GM23248 (cell line): Measurements from ENCODE around the gene PSEN2. TPM values are rescaled to one million over a fixed set of nuclear protein-coding genes. Genes with fewer than 3 reads are reported as not detected.

Source experiments
- DNase-seq: peaks from one replicate; pipeline ENCODE4 v3.0.0-alpha.2; 2015
- H2AFZ ChIP-seq: fragments of 200-600 bp; sonication (generic); 2 replicates; pipeline ENCODE4 v1.6.1; 2016; ENCODE audit warnings: antibody characterized with exemption
- H3F3A ChIP-seq: fragments of 200-600 bp; sonication (generic); 2 replicates; pipeline ENCODE4 v1.6.1; 2016; ENCODE audit warnings: mild to moderate bottlenecking, antibody characterized with exemption, mixed run types; ENCODE audit not compliant: insufficient read depth
- H3K27ac ChIP-seq: fragments of 200-600 bp; sonication (generic); 2 replicates; pipeline ENCODE4 v1.5.1; 2016; ENCODE audit warnings: mild to moderate bottlenecking
- H3K27me3 ChIP-seq: fragments of 200-600 bp; sonication (generic); replicated peaks from 2 replicates; pipeline ENCODE4 v1.6.1; 2016; ENCODE audit warnings: mild to moderate bottlenecking; ENCODE audit not compliant: insufficient read depth
- H3K36me3 ChIP-seq: fragments of 200-600 bp; sonication (generic); 2 replicates; pipeline ENCODE4 v1.6.1; 2016; ENCODE audit warnings: low read depth, mild to moderate bottlenecking
- H3K4me1 ChIP-seq: fragments of 200-600 bp; sonication (generic); 2 replicates; pipeline ENCODE4 v1.6.1; 2016; ENCODE audit warnings: mild to moderate bottlenecking; ENCODE audit not compliant: insufficient read depth
- H3K4me2 ChIP-seq: fragments of 200-600 bp; sonication (generic); one replicate; pipeline ENCODE4 v1.6.1; 2016; ENCODE audit warnings: mild to moderate bottlenecking; ENCODE audit not compliant: unreplicated experiment
- H3K4me3 ChIP-seq: fragments of 200-600 bp; sonication (generic); 2 replicates; pipeline ENCODE4 v1.5.1; 2016; ENCODE audit warnings: mild to moderate bottlenecking
- H3K79me2 ChIP-seq: fragments of 200-600 bp; sonication (generic); 2 replicates; pipeline ENCODE4 v1.6.1; 2016; ENCODE audit warnings: mild to moderate bottlenecking; ENCODE audit not compliant: insufficient read depth
- H3K9ac ChIP-seq: fragments of 200-600 bp; sonication (generic); 2 replicates; pipeline ENCODE4 v1.6.1; 2016; ENCODE audit warnings: mild to moderate bottlenecking
- H3K9me2 ChIP-seq: fragments of 200-600 bp; sonication (generic); 2 replicates; pipeline ENCODE4 v1.6.1; 2016; ENCODE audit warnings: mixed run types, mild to moderate bottlenecking, moderate library complexity; ENCODE audit not compliant: insufficient read depth
- H3K9me3 ChIP-seq: fragments of 200-600 bp; sonication (generic); one replicate; pipeline ENCODE4 v1.6.1; 2017; ENCODE audit warnings: low read depth
- H4K20me1 ChIP-seq: fragments of 200-600 bp; sonication (generic); 2 replicates; pipeline ENCODE4 v1.6.0; 2016; ENCODE audit not compliant: insufficient read depth
- EZH2 ChIP-seq: fragments of 200-600 bp; sonication (generic); IDR thresholded peaks from 2 replicates; pipeline ENCODE4 v1.6.1; 2018; ENCODE audit warnings: antibody characterized with exemption, mild to moderate bottlenecking; ENCODE audit not compliant: insufficient read depth, poor library complexity, severe bottlenecking
- EZH2phosphoT487 ChIP-seq: fragments of 200-600 bp; sonication (generic); IDR thresholded peaks from 2 replicates; pipeline ENCODE4 v1.6.1; 2018; ENCODE audit warnings: antibody characterized with exemption, moderate library complexity, mild to moderate bottlenecking, low read depth; ENCODE audit not compliant: insufficient read depth
- WGBS, 2 experiments: methylation state at CpG; one replicate each; pipeline ENCODE4 v1.1.6; 2015 to 2017; ENCODE audit warnings: low lambda C conversion rate in 2 of 2, low coverage in 1 of 2; ENCODE audit errors: missing lambda C conversion rate in 2 of 2; 5-methylcytosine and 5-hydroxymethylcytosine counted together
- in situ Hi-C: fragments of 300-500 bp; cut with MboI; formaldehyde crosslinking; loops from 2 replicates; pipeline ENCODE4 v1.15.0; 2020
- polyA plus RNA-seq: library from polyadenylated mRNA; unstranded; fragments of >200 nt; fragmentation: Nextera tagmentation; extraction: Ambion mirVana; gene quantifications from 2 replicates; pipeline ENCODE4 v1.2.1, GENCODE V29; 2016
- total RNA-seq: library from RNA; depleted of rRNA; stranded (reverse); fragments of >200 nt; shearing (Covaris generic); gene quantifications from 2 replicates; pipeline ENCODE4 v1.2.3, GENCODE V29; 2014

The PSEN2 gene
- total and polyA plus RNA-seq, 2 experiments from 2014 or later, result 7.5 to 13.9 TPM

- no peak overlapping the region for H2AFZ ChIP-seq
- no peak overlapping the region for H3K9ac ChIP-seq
- H3K4me3 ChIP-seq, result no peak overlapping the region
- DNase-seq, result no peak
- no peaks in the 10 kb centered on the region for H3K4me1 ChIP-seq
- in situ Hi-C loops, result no loop called here
- no peaks in the 10 kb centered on the region for H3K27me3 ChIP-seq
- WGBS, 2 experiments, result 85 to 89% methylated on average over 13 of the region's 13 CpGs
- no peaks in the 10 kb centered on the region for H3K9me3 ChIP-seq
- H3K27ac ChIP-seq, result no peak overlapping the region
- H3K4me2 ChIP-seq, result no peak overlapping the region
- H3K9me2 ChIP-seq, result no peaks in the 10 kb centered on the region
- no peaks in the 10 kb centered on the region for H3K79me2 ChIP-seq
- H4K20me1 ChIP-seq, result no peaks in the 10 kb centered on the region
- no peaks in the 10 kb centered on the region for H3K36me3 ChIP-seq
- H3F3A ChIP-seq, result no peaks in the 10 kb centered on the region
- TF ChIP-seq EZH2phosphoT487 (no peak), EZH2 (no peak)
These were observed 23.5 kb downstream of the PSEN2 start for GRCh38 chr1:226893936-226894335.

DNA sequence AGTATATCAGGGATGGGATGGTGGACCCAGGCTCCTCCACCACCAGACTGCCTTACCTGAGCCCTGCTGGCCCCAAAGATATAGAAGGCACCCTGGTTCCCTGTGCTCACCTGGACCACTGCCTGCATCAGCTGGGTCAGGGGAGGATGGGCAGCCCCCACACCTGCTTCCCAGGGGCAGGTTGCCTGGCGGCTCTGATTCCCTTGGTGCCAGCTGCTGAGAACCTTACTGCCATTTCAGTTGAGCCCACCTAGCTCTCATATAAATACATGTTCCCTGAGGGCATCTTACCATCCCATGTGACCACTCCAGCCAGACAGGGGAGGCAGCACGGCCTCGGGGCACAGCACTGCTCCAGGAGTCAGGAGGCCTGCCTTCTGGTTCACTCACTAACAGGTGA, 24.4 kb downstream of the PSEN2 start:
- H3K4me3 ChIP-seq, result no peak overlapping the region
- in situ Hi-C loops, result no loop called here
- H4K20me1 ChIP-seq, result no peaks in the 10 kb centered on the region
- no peak overlapping the region for H3K27ac ChIP-seq
- no peak overlapping the region for H2AFZ ChIP-seq
- WGBS, 2 experiments, result 89 to 93% methylated on average over 3 of the region's 3 CpGs
- H3K9me3 ChIP-seq, result no peaks in the 10 kb centered on the region
- no peaks in the 10 kb centered on the region for H3K4me1 ChIP-seq
- H3K36me3 ChIP-seq, result no peaks in the 10 kb centered on the region
- no peaks in the 10 kb centered on the region for H3F3A ChIP-seq
- H3K4me2 ChIP-seq, result no peak overlapping the region
- no peaks in the 10 kb centered on the region for H3K27me3 ChIP-seq
- no peak overlapping the region for H3K9ac ChIP-seq
- no peaks in the 10 kb centered on the region for H3K79me2 ChIP-seq
- DNase-seq, result no peak
- TF ChIP-seq EZH2 (no peak), EZH2phosphoT487 (no peak)
- H3K9me2 ChIP-seq, result no peaks in the 10 kb centered on the region

- Histone ChIP-seq H4K20me1 (no peaks in the 10 kb centered on the region), H3K4me2 (no peak overlapping the region), H3K27me3 (no peaks in the 10 kb centered on the region), H3K79me2 (no peaks in the 10 kb centered on the region), H3K4me1 (no peaks in the 10 kb centered on the region), H3K27ac (no peak overlapping the region), H3K9me3 (no peaks in the 10 kb centered on the region), H3K4me3 (no peak overlapping the region), H3F3A (no peaks in the 10 kb centered on the region), H3K9ac (no peak overlapping the region), H3K36me3 (no peaks in the 10 kb centered on the region), H3K9me2 (no peaks in the 10 kb centered on the region), H2AFZ (no peak overlapping the region)
- TF ChIP-seq EZH2phosphoT487 (no peak), EZH2 (no peak)
- DNase-seq, result no peak
- 83 to 84% methylated on average over 11 of the region's 11 CpGs for WGBS, 2 experiments
- in situ Hi-C loops, result no loop called here
These were observed 25.2 kb downstream of the PSEN2 start for GRCh38 chr1:226895644-226896043.

- H3K27me3 ChIP-seq, result no peaks in the 10 kb centered on the region
- TF ChIP-seq EZH2, result no peak
- no peak for TF ChIP-seq EZH2phosphoT487
- H3K9ac ChIP-seq, result no peak overlapping the region
- no peaks in the 10 kb centered on the region for H3K4me1 ChIP-seq
- no peaks in the 10 kb centered on the region for H3K9me3 ChIP-seq
- in situ Hi-C loops, result no loop called here
- H3K9me2 ChIP-seq, result no peaks in the 10 kb centered on the region
- no peaks in the 10 kb centered on the region for H3K36me3 ChIP-seq
- WGBS, 2 experiments, result 96 to 98% methylated on average over 3 of the region's 3 CpGs
- no peaks in the 10 kb centered on the region for H3K79me2 ChIP-seq
- no peak overlapping the region for H3K4me3 ChIP-seq
- H4K20me1 ChIP-seq, result no peaks in the 10 kb centered on the region
- H3K27ac ChIP-seq, result no peak overlapping the region
- H2AFZ ChIP-seq, result no peak overlapping the region
- H3K4me2 ChIP-seq, result no peak overlapping the region
- DNase-seq, result no peak
- no peaks in the 10 kb centered on the region for H3F3A ChIP-seq
These were observed 27.8 kb downstream of the PSEN2 start for GRCh38 chr1:226898246-226898645.

GRCh38 chr1:226901421-226901820, 31.0 kb downstream of the PSEN2 start:
- no peaks in the 10 kb centered on the region for H3K27me3 ChIP-seq
- no peak overlapping the region for H2AFZ ChIP-seq
- H3K4me3 ChIP-seq, result no peak overlapping the region
- no peaks in the 10 kb centered on the region for H3F3A ChIP-seq
- H3K4me1 ChIP-seq, result no peaks in the 10 kb centered on the region
- H3K9me3 ChIP-seq, result no peaks in the 10 kb centered on the region
- WGBS, 2 experiments, result 92 to 95% methylated on average over 4 of the region's 4 CpGs
- H3K4me2 ChIP-seq, result no peak overlapping the region
- no peaks in the 10 kb centered on the region for H4K20me1 ChIP-seq
- no peaks in the 10 kb centered on the region for H3K9me2 ChIP-seq
- DNase-seq, result no peak
- H3K79me2 ChIP-seq, result no peaks in the 10 kb centered on the region
- H3K9ac ChIP-seq, result no peak overlapping the region
- no peaks in the 10 kb centered on the region for H3K36me3 ChIP-seq
- TF ChIP-seq EZH2, result no peak
- TF ChIP-seq EZH2phosphoT487, result no peak
- H3K27ac ChIP-seq, result no peak overlapping the region
- in situ Hi-C loops, result no loop called here
